Endothelial cell (in vitro differentiated cells): ENCODE data around the gene NRM. TPM values are rescaled to one million over a fixed set of nuclear protein-coding genes. Genes with fewer than 3 reads are reported as not detected.

ENCODE experiments used
- DNase-seq: peaks from one replicate; pipeline ENCODE4 v3.0.0; 2021; ENCODE audit warnings: low spot score
- H3K27ac Mint-ChIP-seq: one replicate; pipeline ENCODE4 v1.8.0; 2021; ENCODE audit warnings: mixed read lengths, inconsistent platforms; ENCODE audit not compliant: unreplicated experiment
- H3K27me3 Mint-ChIP-seq: one replicate; pipeline ENCODE4 v1.8.0; 2021; ENCODE audit warnings: mild to moderate bottlenecking, moderate library complexity, mixed read lengths, inconsistent platforms; ENCODE audit not compliant: unreplicated experiment
- H3K36me3 Mint-ChIP-seq: one replicate; pipeline ENCODE4 v1.8.0; 2021; ENCODE audit warnings: mild to moderate bottlenecking, low read depth, mixed read lengths, inconsistent platforms; ENCODE audit not compliant: unreplicated experiment
- H3K4me1 Mint-ChIP-seq: one replicate; pipeline ENCODE4 v1.8.0; 2021; ENCODE audit warnings: mild to moderate bottlenecking, mixed read lengths, inconsistent platforms; ENCODE audit not compliant: unreplicated experiment
- H3K4me3 Mint-ChIP-seq: one replicate; pipeline ENCODE4 v1.8.0; 2021; ENCODE audit warnings: mild to moderate bottlenecking, mixed read lengths, inconsistent platforms; ENCODE audit not compliant: unreplicated experiment
- H3K9me3 Mint-ChIP-seq: one replicate; pipeline ENCODE4 v1.8.0; 2021; ENCODE audit warnings: mixed read lengths, inconsistent platforms; ENCODE audit not compliant: unreplicated experiment
- total RNA-seq: library from RNA; stranded (reverse); fragmentation: NEBNext Ultra II Directional; extraction: Animal tissue kit (Norgen Biotek cat#: 25700); gene quantifications from one replicate; pipeline ENCODE4 v1.2.1, GENCODE V29; 2021; ENCODE audit not compliant: unreplicated experiment
- TF ChIP-seq, protein P1 (sequence below): fragments of 200-600 bp; sonication (generic); IDR thresholded peaks from one replicate; pipeline ENCODE4 v1.5.0; 2021; ENCODE audit warnings: antibody characterized with exemption; ENCODE audit not compliant: unreplicated experiment

NRM gene
- total RNA-seq, 1 donor from 2014 or later: 26.0 TPM

DNA sequence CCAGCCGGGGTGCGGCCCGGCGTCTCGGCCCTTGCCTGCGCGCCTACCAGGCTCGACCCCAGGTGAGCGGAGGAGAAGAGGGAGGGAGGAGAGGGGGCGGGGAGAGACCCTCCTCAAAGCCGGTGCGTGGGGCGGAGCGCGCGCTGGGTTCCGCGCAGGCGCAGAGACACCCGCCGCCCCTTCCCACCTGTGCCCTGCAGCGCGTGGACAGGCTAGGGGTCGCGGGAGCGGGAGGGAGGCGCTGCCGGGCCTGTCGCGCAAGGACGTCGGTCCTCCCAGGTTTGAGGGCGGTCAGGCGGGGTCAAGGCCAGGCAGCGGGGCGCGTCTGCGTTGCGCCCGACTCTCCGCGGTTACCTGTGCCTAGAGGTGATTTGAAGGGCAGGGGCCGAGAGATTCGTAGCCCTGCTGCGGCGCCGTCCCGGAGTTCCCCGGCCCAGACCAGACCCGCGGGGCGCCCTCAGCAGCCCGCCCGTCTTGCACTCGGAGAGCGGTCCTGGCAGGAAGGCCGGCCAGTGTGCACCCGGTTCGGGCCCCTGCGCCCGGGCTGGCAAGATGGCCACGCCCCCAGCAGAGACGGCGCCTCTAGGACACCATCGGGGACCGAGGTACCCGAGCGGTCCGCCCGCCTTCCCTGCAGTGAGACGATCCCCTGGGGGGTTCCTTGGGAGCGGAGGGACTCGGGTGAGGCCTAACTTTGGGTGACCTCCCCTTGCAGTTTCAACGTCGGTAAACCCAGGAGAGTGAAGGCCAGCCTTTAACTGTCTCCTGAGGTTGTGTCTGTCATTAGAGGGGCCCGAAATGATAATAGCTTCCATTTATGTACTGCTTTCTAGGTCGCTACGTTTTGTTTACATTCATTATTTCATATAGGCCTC lies 43.3 kb downstream of the NRM start:
- no peaks in the 10 kb centered on the region for H3K9me3 Mint-ChIP-seq
- peak overlapping the region; percentile 74 for H3K27ac Mint-ChIP-seq
- peaks cover 44% of the 10 kb centered on the region for H3K4me1 Mint-ChIP-seq
- peaks cover 7% of the 10 kb centered on the region for H3K27me3 Mint-ChIP-seq
- peak; percentile 73 for DNase-seq
- TF ChIP-seq, protein P1, sequence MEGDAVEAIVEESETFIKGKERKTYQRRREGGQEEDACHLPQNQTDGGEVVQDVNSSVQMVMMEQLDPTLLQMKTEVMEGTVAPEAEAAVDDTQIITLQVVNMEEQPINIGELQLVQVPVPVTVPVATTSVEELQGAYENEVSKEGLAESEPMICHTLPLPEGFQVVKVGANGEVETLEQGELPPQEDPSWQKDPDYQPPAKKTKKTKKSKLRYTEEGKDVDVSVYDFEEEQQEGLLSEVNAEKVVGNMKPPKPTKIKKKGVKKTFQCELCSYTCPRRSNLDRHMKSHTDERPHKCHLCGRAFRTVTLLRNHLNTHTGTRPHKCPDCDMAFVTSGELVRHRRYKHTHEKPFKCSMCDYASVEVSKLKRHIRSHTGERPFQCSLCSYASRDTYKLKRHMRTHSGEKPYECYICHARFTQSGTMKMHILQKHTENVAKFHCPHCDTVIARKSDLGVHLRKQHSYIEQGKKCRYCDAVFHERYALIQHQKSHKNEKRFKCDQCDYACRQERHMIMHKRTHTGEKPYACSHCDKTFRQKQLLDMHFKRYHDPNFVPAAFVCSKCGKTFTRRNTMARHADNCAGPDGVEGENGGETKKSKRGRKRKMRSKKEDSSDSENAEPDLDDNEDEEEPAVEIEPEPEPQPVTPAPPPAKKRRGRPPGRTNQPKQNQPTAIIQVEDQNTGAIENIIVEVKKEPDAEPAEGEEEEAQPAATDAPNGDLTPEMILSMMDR: no peak
- peak overlapping the region; percentile 93 for H3K4me3 Mint-ChIP-seq
- H3K36me3 Mint-ChIP-seq: peaks cover 38% of the 10 kb centered on the region

DNA sequence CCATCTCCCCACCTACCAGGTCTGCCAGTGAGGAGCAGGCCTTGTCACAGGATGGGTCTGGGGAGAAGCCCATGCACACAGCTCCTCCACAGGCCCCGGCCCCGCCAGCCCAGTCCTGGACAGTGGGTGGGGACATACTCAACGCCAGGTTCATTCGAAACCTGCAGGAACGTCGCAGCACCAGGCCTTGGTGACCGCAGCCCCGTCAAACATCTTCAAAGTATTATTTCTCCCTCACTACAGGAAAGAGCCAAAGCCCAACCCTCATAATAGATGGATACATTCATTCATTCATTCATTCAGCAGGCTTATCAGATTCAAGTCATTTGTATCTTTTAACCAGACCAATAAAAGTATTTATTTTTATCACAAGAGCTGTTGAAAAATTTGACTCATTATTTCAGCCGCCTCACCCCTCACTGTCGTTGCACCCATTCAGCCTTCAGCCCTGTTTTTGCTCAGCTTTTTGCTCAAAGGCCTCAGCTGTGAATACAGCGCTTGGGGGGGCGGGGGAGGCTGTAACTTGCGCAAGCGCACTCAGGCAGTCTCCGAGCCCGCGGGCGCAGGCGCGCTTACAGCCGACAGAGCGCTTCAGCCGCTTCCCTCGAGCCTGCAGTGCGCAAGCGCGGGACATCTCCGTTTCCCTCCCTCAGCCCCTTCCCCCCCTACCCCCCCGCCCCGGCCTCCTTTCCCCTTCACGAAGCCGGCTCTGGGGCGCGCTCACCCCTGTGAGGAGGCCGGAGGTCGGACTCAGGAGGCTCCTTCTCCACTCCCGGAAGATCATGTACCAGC lies 44.1 kb downstream of the NRM start, which contains the start of gene C6orf136:
Gene C6orf136, plus strand, starts transcription at position 684 of the 792 bp plus-strand sequence. Its CDS starts 99 bp downstream, at position 783.
- H3K9me3 Mint-ChIP-seq: no peaks in the 10 kb centered on the region
- peak within 1 kb of the TSS; percentile 93 for H3K4me3 Mint-ChIP-seq
- H3K36me3 Mint-ChIP-seq: peaks cover 31% of the 10 kb centered on the region
- H3K4me1 Mint-ChIP-seq: peaks cover 48% of the 10 kb centered on the region
- peaks cover 7% of the 10 kb centered on the region for H3K27me3 Mint-ChIP-seq
- TF ChIP-seq, protein P1: no peak
- peak; percentile 87 for DNase-seq
- peak within 1 kb of the TSS; percentile 92 for H3K27ac Mint-ChIP-seq

DNA sequence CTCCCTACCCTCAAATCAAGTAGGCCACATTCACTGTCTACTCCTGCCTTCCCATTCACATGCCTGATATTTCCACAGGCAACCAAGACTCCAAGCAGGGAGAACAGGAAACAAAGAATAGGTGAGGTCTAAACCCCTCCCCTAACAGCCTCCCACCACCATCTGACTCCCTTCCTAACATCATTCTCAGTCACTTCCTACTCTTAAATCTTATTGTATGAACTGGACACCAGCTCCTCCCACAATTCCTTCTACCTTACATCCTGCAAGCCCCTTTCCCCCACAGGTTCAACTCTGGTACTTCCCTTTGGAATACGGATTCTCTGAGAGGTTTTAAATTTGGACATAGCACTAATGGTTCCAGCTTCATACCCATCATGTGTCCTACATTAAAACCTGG lies 44.8 kb downstream of the NRM start:
- Mint-ChIP-seq H3K4me1 (peaks cover 53% of the 10 kb centered on the region), H3K27me3 (peaks cover 7% of the 10 kb centered on the region), H3K4me3 (peak overlapping the region; percentile 91), H3K27ac (peak overlapping the region; percentile 92), H3K36me3 (peaks cover 31% of the 10 kb centered on the region), H3K9me3 (no peaks in the 10 kb centered on the region)
- TF ChIP-seq, protein P1: no peak
- DNase-seq: no peak

DNA sequence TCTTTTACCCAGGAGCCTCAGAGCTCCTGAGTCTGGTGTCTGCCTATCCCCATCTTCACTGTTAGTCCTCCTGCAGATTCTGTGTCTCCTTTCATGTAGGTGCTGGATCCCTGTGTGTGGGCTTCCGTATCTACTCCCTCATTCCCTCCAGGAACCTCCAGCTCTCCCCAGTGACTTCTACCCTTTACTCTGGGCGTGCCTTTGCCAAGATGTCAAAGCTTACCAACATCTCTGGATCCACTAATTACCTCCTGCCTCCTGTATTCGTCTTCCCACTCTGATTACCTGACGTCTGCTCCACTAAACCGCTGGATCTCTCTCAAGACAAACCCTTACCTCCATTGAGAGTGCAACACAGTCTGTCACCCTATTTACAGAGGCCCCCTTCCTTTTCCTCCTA lies 46.0 kb downstream of the NRM start:
- H3K36me3 Mint-ChIP-seq: peaks cover 35% of the 10 kb centered on the region
- DNase-seq: no peak
- peaks cover 62% of the 10 kb centered on the region for H3K4me1 Mint-ChIP-seq
- no peaks in the 10 kb centered on the region for H3K9me3 Mint-ChIP-seq
- peak overlapping the region; percentile 91 for H3K4me3 Mint-ChIP-seq
- peak overlapping the region; percentile 92 for H3K27ac Mint-ChIP-seq
- peaks cover 7% of the 10 kb centered on the region for H3K27me3 Mint-ChIP-seq
- TF ChIP-seq, protein P1: no peak
